ENCODE results near the gene CEP164. TPM values are rescaled to one million over a fixed set of nuclear protein-coding genes. Genes with fewer than 3 reads are reported as not detected.

Gene CEP164
- total RNA-seq, 2 experiments from 2014 or later, result 33.0 to 36.7 TPM

- CTCF ChIA-PET, result no interaction called here
- no peak for ATAC-seq (ENCODE audit: poor library complexity)
- intact Hi-C loops (cut with DNase I, micrococcal nuclease), result no loop called here
- DNase-seq, result no peak
- Histone ChIP-seq H3K4me3 (ENCODE audit: low read length) (no peak overlapping the region), H3K9me3 (ENCODE audit: control insufficient read depth in 1 of 2, insufficient read depth in 1 of 2, low read length in 2 of 2) (no peaks in the 10 kb centered on the region), H3K27ac (ENCODE audit: low read depth in 1 of 2, low read length in 2 of 2) (no peak overlapping the region), H3K27me3 (ENCODE audit: control insufficient read depth in 1 of 2, insufficient read depth in 2 of 2, low read length in 2 of 2) (no peaks in the 10 kb centered on the region), H3K36me3 (ENCODE audit: insufficient read depth, low read length) (peaks cover 65% of the 10 kb centered on the region), H3K4me1 (ENCODE audit: insufficient read depth, low read length) (no peaks in the 10 kb centered on the region)
- no peak overlapping the region for H3K27ac Mint-ChIP-seq
- H3K9me3 Mint-ChIP-seq, result no peaks in the 10 kb centered on the region
- no peaks in the 10 kb centered on the region for H3K4me1 Mint-ChIP-seq (ENCODE audit: low read depth)
- POLR2A ChIA-PET, result no interaction called here
- no peak overlapping the region for H3K4me3 Mint-ChIP-seq
- no peaks in the 10 kb centered on the region for H3K27me3 Mint-ChIP-seq
- H3K36me3 Mint-ChIP-seq (ENCODE audit: low read depth), result peaks cover 84% of the 10 kb centered on the region
- TF ChIP-seq CTCF (IDR thresholded peaks at IDR 0.05), result no peak
Observed at GRCh38 chr11:117385471-117385870, 57.8 kb downstream of the CEP164 start.

- peaks cover 84% of the 10 kb centered on the region for H3K36me3 Mint-ChIP-seq (ENCODE audit: low read depth)
- peaks cover 65% of the 10 kb centered on the region for H3K36me3 ChIP-seq (ENCODE audit: insufficient read depth, low read length)
- H3K27ac Mint-ChIP-seq, result no peak overlapping the region
- no peaks in the 10 kb centered on the region for H3K4me1 Mint-ChIP-seq (ENCODE audit: low read depth)
- intact Hi-C loops (cut with DNase I, micrococcal nuclease), result no loop called here
- no peak for TF ChIP-seq CTCF (IDR thresholded peaks at IDR 0.05)
- no peaks in the 10 kb centered on the region for H3K4me1 ChIP-seq (ENCODE audit: insufficient read depth, low read length)
- H3K4me3 ChIP-seq (ENCODE audit: low read length), result no peak overlapping the region
- ATAC-seq (ENCODE audit: poor library complexity) (no peak), DNase-seq (no peak)
- H3K9me3 Mint-ChIP-seq, result no peaks in the 10 kb centered on the region
- H3K4me3 Mint-ChIP-seq, result no peak overlapping the region
- POLR2A ChIA-PET, result no interaction called here
- CTCF ChIA-PET, result no interaction called here
- H3K27me3 ChIP-seq (ENCODE audit: control insufficient read depth in 1 of 2, insufficient read depth in 2 of 2, low read length in 2 of 2), result no peaks in the 10 kb centered on the region
- no peaks in the 10 kb centered on the region for H3K9me3 ChIP-seq (ENCODE audit: control insufficient read depth in 1 of 2, insufficient read depth in 1 of 2, low read length in 2 of 2)
- H3K27ac ChIP-seq (ENCODE audit: low read depth in 1 of 2, low read length in 2 of 2), result no peak overlapping the region
- no peaks in the 10 kb centered on the region for H3K27me3 Mint-ChIP-seq
Observed at GRCh38 chr11:117385906-117386305, 58.3 kb downstream of the CEP164 start.

GRCh38 chr11:117387992-117388755, 60.5 kb downstream of the CEP164 start:
- peaks cover 65% of the 10 kb centered on the region for H3K36me3 ChIP-seq (ENCODE audit: insufficient read depth, low read length)
- no peak overlapping the region for H3K4me3 ChIP-seq (ENCODE audit: low read length)
- Mint-ChIP-seq H3K9me3 (no peaks in the 10 kb centered on the region), H3K27ac (no peak overlapping the region), H3K27me3 (no peaks in the 10 kb centered on the region), H3K4me3 (no peak overlapping the region), H3K36me3 (ENCODE audit: low read depth) (peaks cover 87% of the 10 kb centered on the region), H3K4me1 (ENCODE audit: low read depth) (no peaks in the 10 kb centered on the region)
- intact Hi-C loops (cut with DNase I, micrococcal nuclease), result no loop called here
- no peaks in the 10 kb centered on the region for H3K9me3 ChIP-seq (ENCODE audit: control insufficient read depth in 1 of 2, insufficient read depth in 1 of 2, low read length in 2 of 2)
- ATAC-seq (ENCODE audit: poor library complexity), result no peak
- no peaks in the 10 kb centered on the region for H3K4me1 ChIP-seq (ENCODE audit: insufficient read depth, low read length)
- H3K27ac ChIP-seq (ENCODE audit: low read depth in 1 of 2, low read length in 2 of 2), result no peak overlapping the region
- no peaks in the 10 kb centered on the region for H3K27me3 ChIP-seq (ENCODE audit: control insufficient read depth in 1 of 2, insufficient read depth in 2 of 2, low read length in 2 of 2)
- DNase-seq, result no peak
- ChIA-PET POLR2A (interaction anchor here (0.6 kb wide), 1 partner anchor 24 kb away, joined by 3 read pairs; no protein-coding TSS in a partner anchor), CTCF (no interaction called here)
- no peak for TF ChIP-seq CTCF (IDR thresholded peaks at IDR 0.05)
